PC-9 (cell line): ENCODE results near the gene PDE6B. TPM values are rescaled to one million over a fixed set of nuclear protein-coding genes. Genes with fewer than 3 reads are reported as not detected.

Experiments
- BruUV-seq: library from RNA; stranded (reverse); fragments of 400-500 nt; replicated peaks from 2 replicates; lab custom pipeline; 2021; lab: Mats Ljungman, UMichigan
- CTCF ChIA-PET: fragments of 300-600 bp; sonication (Branson Sonifier 250); formaldehyde crosslinking; loops from one replicate; lab custom pipeline; 2022; ENCODE audit warnings: antibody characterized with exemption; lab: Charles Lee
- POLR2A ChIA-PET: fragments of 300-600 bp; sonication (Branson Sonifier 250); formaldehyde crosslinking; loops from one replicate; lab custom pipeline; 2022; ENCODE audit warnings: antibody characterized with exemption; ENCODE audit not compliant: unreplicated experiment; lab: Charles Lee
- DNase-seq, 2 experiments: peaks; one replicate each; pipeline versions ENCODE4 v3.0.0 to v3.0.0-alpha.2; 2015 to 2022; ENCODE audit warnings: mixed read lengths in 1 of 2
- H2AFZ ChIP-seq: fragments of 200-600 bp; sonication (generic); 2 replicates; pipeline ENCODE4 v1.8.1; 2017; ENCODE audit warnings: antibody characterized with exemption
- H3F3A ChIP-seq: fragments of 200-600 bp; sonication (generic); 2 replicates; pipeline ENCODE4 v1.8.1; 2017; ENCODE audit warnings: antibody characterized with exemption, mild to moderate bottlenecking, low read depth; ENCODE audit not compliant: insufficient read depth
- H3K27ac ChIP-seq: fragments of 200-600 bp; sonication (generic); 2 replicates; pipeline ENCODE4 v1.6.1; 2016; ENCODE audit warnings: mixed run types
- H3K27me3 ChIP-seq: fragments of 200-600 bp; sonication (generic); 2 replicates; pipeline ENCODE4 v1.6.1; 2016; ENCODE audit warnings: low read depth, mixed run types; ENCODE audit not compliant: insufficient read depth
- H3K36me3 ChIP-seq: fragments of 200-600 bp; sonication (generic); 2 replicates; pipeline ENCODE4 v1.6.1; 2016; ENCODE audit warnings: low read depth, mixed run types
- H3K4me1 ChIP-seq: fragments of 200-600 bp; sonication (generic); replicated peaks from 2 replicates; pipeline ENCODE4 v1.6.1; 2016; ENCODE audit warnings: mixed run types; ENCODE audit not compliant: insufficient read depth
- H3K4me2 ChIP-seq: fragments of 200-600 bp; sonication (generic); 2 replicates; pipeline ENCODE4 v1.6.1; 2017; ENCODE audit warnings: mixed run types
- H3K4me3 ChIP-seq: fragments of 200-600 bp; sonication (generic); 2 replicates; pipeline ENCODE4 v1.6.1; 2016; ENCODE audit warnings: mixed run types
- H3K79me2 ChIP-seq: fragments of 200-600 bp; sonication (generic); 2 replicates; pipeline ENCODE4 v1.6.1; 2017; ENCODE audit warnings: low read depth, mixed run types
- H3K9me2 ChIP-seq: fragments of 200-600 bp; sonication (generic); 2 replicates; pipeline ENCODE4 v1.8.1; 2017; ENCODE audit warnings: mild to moderate bottlenecking; ENCODE audit not compliant: insufficient read depth
- H3K9me3 ChIP-seq: fragments of 200-600 bp; sonication (generic); 2 replicates; pipeline ENCODE4 v1.8.1; 2016; ENCODE audit warnings: low read depth; ENCODE audit not compliant: insufficient read depth
- H4K20me1 ChIP-seq: fragments of 200-600 bp; sonication (generic); 2 replicates; pipeline ENCODE4 v1.8.1; 2017; ENCODE audit not compliant: insufficient read depth
- EZH2 ChIP-seq: fragments of 200-600 bp; sonication (generic); IDR thresholded peaks from 2 replicates; pipeline ENCODE4 v1.8.0; 2017; ENCODE audit warnings: antibody characterized with exemption, low read depth
- intact Hi-C: fragments of 100-400 bp; cut with micrococcal nuclease; formaldehyde crosslinking; loops from one replicate; pipeline ENCODE4 v1.10.0; 2022; ENCODE audit not compliant: unreplicated experiment
- total RNA-seq: library from RNA; stranded (reverse); gene quantifications from 2 replicates; pipeline ENCODE4 v1.2.3, GENCODE V29; 2021
- TF ChIP-seq, protein P1 (sequence below): fragments of 200-600 bp; sonication (generic); conservative IDR thresholded peaks from 2 replicates; pipeline ENCODE4 v1.6.1; 2017; ENCODE audit warnings: mixed run types, antibody characterized with exemption, mild to moderate bottlenecking, moderate library complexity

The PDE6B gene
- total RNA-seq, 1 experiment from 2014 or later = 5.9 TPM

DNA sequence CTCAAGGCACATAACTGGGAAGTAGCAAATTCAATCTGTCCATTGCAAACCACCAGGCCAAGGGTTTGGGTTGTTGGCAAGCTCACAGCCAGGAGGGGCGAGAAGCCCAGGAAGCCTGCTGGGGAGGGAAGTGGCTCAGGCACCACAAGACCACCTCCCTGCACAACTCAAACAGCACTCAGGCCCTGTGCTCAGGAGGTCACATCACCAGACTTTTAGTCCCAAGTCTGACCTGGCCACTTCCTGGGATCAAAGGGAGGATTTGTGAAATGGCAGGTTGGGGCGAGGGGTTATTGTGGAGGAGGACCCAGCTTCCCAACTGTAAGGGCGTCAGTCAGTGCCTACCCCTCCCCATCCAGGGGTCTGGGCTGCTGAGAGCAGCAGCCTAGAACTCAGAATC lies 46.4 kb downstream of the PDE6B start:
- Histone ChIP-seq H3K27me3 (peaks cover 3% of the 10 kb centered on the region), H3K9me2 (no peaks in the 10 kb centered on the region), H4K20me1 (no peaks in the 10 kb centered on the region), H3K4me2 (no peak overlapping the region), H3F3A (no peaks in the 10 kb centered on the region), H3K79me2 (peaks cover 26% of the 10 kb centered on the region), H3K9me3 (no peaks in the 10 kb centered on the region), H2AFZ (no peak overlapping the region), H3K4me1 (peaks cover 14% of the 10 kb centered on the region), H3K4me3 (no peak overlapping the region), H3K27ac (no peak overlapping the region), H3K36me3 (peaks cover 5% of the 10 kb centered on the region; the same call in 1 of the 2 replicates)
- intact Hi-C loops = no loop called here
- POLR2A ChIA-PET = no interaction called here
- CTCF ChIA-PET = no interaction called here
- BruUV-seq = no TSS peak
- DNase-seq = no peak
- no peak for TF ChIP-seq EZH2
- TF ChIP-seq, protein P1, sequence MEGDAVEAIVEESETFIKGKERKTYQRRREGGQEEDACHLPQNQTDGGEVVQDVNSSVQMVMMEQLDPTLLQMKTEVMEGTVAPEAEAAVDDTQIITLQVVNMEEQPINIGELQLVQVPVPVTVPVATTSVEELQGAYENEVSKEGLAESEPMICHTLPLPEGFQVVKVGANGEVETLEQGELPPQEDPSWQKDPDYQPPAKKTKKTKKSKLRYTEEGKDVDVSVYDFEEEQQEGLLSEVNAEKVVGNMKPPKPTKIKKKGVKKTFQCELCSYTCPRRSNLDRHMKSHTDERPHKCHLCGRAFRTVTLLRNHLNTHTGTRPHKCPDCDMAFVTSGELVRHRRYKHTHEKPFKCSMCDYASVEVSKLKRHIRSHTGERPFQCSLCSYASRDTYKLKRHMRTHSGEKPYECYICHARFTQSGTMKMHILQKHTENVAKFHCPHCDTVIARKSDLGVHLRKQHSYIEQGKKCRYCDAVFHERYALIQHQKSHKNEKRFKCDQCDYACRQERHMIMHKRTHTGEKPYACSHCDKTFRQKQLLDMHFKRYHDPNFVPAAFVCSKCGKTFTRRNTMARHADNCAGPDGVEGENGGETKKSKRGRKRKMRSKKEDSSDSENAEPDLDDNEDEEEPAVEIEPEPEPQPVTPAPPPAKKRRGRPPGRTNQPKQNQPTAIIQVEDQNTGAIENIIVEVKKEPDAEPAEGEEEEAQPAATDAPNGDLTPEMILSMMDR = no peak

DNA sequence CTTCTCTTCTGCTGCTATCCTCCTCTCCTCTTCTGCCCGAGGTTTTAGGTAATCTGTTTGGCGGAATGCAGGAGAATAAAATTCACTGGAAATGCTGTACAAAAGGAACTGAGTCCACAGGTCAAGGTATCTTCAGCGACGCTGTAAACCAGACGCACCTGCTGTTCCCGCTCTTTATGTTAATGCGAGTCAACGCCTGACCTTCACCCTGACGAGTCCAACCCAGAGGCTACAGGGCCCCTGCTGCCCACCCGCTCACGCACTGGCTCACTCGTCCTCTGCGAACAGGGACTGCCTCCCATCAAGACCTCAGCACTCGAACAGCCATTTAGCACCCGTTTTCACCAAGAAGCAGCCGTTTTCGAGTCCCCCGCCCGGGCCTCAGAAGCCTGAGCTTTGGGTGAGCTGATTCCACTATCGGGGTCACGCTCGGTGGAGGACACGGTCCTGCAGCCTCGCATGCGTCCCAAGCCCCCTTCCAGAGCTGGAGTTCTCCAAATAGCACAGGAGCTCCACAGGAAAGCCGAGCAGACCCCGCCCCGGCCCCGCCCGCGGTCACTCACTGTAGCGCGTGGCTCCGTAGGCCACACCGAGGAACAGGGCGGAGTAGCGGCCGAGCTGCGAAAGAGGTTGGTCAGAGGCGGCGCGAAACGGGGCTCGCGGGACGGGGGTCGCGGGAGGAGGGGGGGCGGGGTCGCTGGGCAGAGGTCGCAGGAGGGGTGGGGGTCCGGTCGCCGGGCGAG lies 48.1 kb downstream of the PDE6B start:
- peak overlapping the region; percentile 94 for H3K4me2 ChIP-seq
- BruUV-seq = no TSS peak
- H3K4me3 ChIP-seq = peak overlapping the region; percentile 79
- H3K27ac ChIP-seq = no peak overlapping the region
- no peaks in the 10 kb centered on the region for H3K27me3 ChIP-seq
- DNase-seq = no peak
- POLR2A ChIA-PET = interaction anchor here (0.5 to 0.8 kb wide), 3 partner anchors 14 to 673 kb away, joined by 3 to 5 read pairs (median 5); partner anchors contain the start of gene UVSSA
- intact Hi-C loops = loop anchor here (1.0 kb wide), 2 partner anchors 15 to 71 kb away; no protein-coding TSS in a partner anchor
- H3K9me2 ChIP-seq = no peaks in the 10 kb centered on the region
- CTCF ChIA-PET = interaction anchor here (1.6 kb wide), 1 partner anchor 70 kb away, joined by 12 read pairs; no protein-coding TSS in a partner anchor
- H4K20me1 ChIP-seq = no peaks in the 10 kb centered on the region
- H3K79me2 ChIP-seq = peaks cover 26% of the 10 kb centered on the region
- TF ChIP-seq, protein P1 = no peak
- TF ChIP-seq EZH2 = no peak
- H3K36me3 ChIP-seq = peaks cover 5% of the 10 kb centered on the region; the same call in 1 of the 2 replicates
- peaks cover 14% of the 10 kb centered on the region for H3K4me1 ChIP-seq
- H2AFZ ChIP-seq = no peak overlapping the region; the same call in 1 of the 2 replicates
- no peaks in the 10 kb centered on the region for H3F3A ChIP-seq
- H3K9me3 ChIP-seq = no peaks in the 10 kb centered on the region

DNA sequence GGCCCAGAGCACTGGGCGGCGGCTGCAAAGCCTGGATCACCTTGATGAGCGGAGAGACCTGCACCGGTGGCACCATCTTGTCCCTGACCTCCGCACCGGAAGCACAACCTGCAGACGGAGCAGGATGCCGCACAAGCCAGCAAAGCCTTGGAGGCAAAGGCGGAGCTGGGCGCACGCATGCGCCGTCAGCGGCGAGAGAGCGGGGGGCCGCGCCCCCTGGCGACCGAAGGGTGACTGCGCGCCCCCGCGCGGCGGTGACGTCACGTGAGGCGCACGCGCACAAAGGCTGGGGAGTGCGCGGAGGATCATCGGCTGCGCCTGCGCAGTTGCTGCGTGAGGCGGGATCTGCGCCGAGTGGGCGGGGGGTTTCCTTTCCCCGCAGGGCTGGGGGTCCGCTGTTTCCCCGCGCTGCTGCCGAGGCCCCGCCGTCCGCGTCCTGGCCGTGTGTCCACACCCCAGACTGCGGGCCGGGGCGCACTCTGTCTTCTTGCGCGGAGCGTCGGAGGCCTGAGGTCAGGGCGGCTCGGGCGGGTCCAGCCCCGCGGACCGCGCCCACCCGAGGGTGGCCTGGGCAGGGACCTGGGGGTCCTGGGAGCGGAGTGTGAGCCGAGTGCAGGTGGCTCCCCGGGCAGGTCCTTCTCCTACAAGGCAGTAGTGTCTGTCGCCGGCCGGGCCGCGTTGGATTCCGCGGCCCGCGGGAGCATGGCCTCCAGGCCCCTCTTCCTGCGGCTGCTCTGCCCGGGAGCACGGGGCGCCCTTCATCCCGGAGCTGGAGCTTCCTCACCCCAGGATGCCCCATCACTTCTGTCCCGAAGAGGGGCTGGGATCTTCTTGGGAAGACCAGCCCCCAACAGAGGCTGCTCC lies 49.0 kb downstream of the PDE6B start, which contains the start of the genes ATP5ME and MYL5:
TSS of gene ATP5ME (minus strand) at position 105 of the 864 bp plus-strand sequence. CDS start at position 76, 29 bp downstream.
TSS of gene MYL5 (plus strand) at position 371 of the 864 bp plus-strand sequence. CDS start 3,485 bp downstream, outside the sequence.
- no peaks in the 10 kb centered on the region for H3K27me3 ChIP-seq
- H2AFZ ChIP-seq = peak within 1 kb of the TSS; percentile 94
- H3K4me2 ChIP-seq = peak within 1 kb of the TSS; percentile 96
- BruUV-seq = no TSS peak
- H3K9me2 ChIP-seq = no peaks in the 10 kb centered on the region
- no peaks in the 10 kb centered on the region for H3K9me3 ChIP-seq
- H3K4me1 ChIP-seq = peaks cover 14% of the 10 kb centered on the region
- TF ChIP-seq, protein P1 = peak; percentile 88
- TF ChIP-seq EZH2 = no peak
- peaks cover 5% of the 10 kb centered on the region; the same call in 1 of the 2 replicates for H3K36me3 ChIP-seq
- H3K27ac ChIP-seq = peak within 1 kb of the TSS; percentile 25; the same call in 1 of the 2 replicates
- H3K4me3 ChIP-seq = peak within 1 kb of the TSS; percentile 79
- ChIA-PET POLR2A (interaction anchor here (0.5 to 0.8 kb wide), 2 partner anchors 13 to 441 kb away, joined by 4 to 5 read pairs; no protein-coding TSS in a partner anchor), CTCF (interaction anchor here (1.6 kb wide), 1 partner anchor 71 kb away, joined by 12 read pairs; no protein-coding TSS in a partner anchor)
- peaks cover 26% of the 10 kb centered on the region for H3K79me2 ChIP-seq
- H3F3A ChIP-seq = no peaks in the 10 kb centered on the region
- peak; percentile 87 to 97 for DNase-seq
- intact Hi-C loops = loop anchor here (1.0 kb wide), 2 partner anchors 14 to 72 kb away; no protein-coding TSS in a partner anchor
- no peaks in the 10 kb centered on the region for H4K20me1 ChIP-seq
